Brain microvascular endothelial cell (primary cell): Measurements from ENCODE around the gene RPL13.

Experiments used
- DNase-seq: peaks from one replicate; pipeline ENCODE4 v3.0.0-alpha.2; 2020
- H3K27ac ChIP-seq: fragments of 250-450 bp; sonication (Bioruptor Pico); 2 replicates; pipeline ENCODE4 v1.5.1; 2020; ENCODE audit warnings: mild to moderate bottlenecking, moderate library complexity
- H3K27me3 ChIP-seq: fragments of 250-450 bp; sonication (Bioruptor Pico); replicated peaks from 2 replicates; pipeline ENCODE4 v1.5.1; 2020; ENCODE audit warnings: mild to moderate bottlenecking
- H3K36me3 ChIP-seq: fragments of 250-450 bp; sonication (Bioruptor Pico); replicated peaks from 2 replicates; pipeline ENCODE4 v1.5.1; 2020; ENCODE audit warnings: mild to moderate bottlenecking
- H3K4me3 ChIP-seq: 2 replicates; pipeline ENCODE4 v1.5.1; 2011; ENCODE audit warnings: low read depth, mild to moderate bottlenecking, control low read depth, low read length, moderate library complexity
- in situ Hi-C: cut with HindIII; loops from 2 replicates; pipeline ENCODE4 v1.10.0; 2017; ENCODE audit warnings: low sequenced_read_pairs, low pct_ligation_motif_present
- TF ChIP-seq, protein P1 (sequence below): IDR thresholded peaks from 2 replicates; pipeline ENCODE4 v1.5.1; 2011; ENCODE audit warnings: low read depth, mild to moderate bottlenecking, moderate library complexity, low read length, control low read depth, inconsistent platforms; ENCODE audit errors: missing control alignments

RPL13 gene

GRCh38 chr16:89560378-89561141 is at the start of gene RPL13:
TSS of gene RPL13 (plus strand) at chr16:89560682. CDS start at chr16:89560960, 278 bp downstream.
- Histone ChIP-seq H3K27ac (peak within 1 kb of the TSS; percentile 98), H3K36me3 (peaks cover 53% of the 10 kb centered on the region), H3K4me3 (peak within 1 kb of the TSS; percentile 86), H3K27me3 (no peaks in the 10 kb centered on the region)
- peak; percentile 93 for DNase-seq
- in situ Hi-C loops: no loop called here
- TF ChIP-seq, protein P1, sequence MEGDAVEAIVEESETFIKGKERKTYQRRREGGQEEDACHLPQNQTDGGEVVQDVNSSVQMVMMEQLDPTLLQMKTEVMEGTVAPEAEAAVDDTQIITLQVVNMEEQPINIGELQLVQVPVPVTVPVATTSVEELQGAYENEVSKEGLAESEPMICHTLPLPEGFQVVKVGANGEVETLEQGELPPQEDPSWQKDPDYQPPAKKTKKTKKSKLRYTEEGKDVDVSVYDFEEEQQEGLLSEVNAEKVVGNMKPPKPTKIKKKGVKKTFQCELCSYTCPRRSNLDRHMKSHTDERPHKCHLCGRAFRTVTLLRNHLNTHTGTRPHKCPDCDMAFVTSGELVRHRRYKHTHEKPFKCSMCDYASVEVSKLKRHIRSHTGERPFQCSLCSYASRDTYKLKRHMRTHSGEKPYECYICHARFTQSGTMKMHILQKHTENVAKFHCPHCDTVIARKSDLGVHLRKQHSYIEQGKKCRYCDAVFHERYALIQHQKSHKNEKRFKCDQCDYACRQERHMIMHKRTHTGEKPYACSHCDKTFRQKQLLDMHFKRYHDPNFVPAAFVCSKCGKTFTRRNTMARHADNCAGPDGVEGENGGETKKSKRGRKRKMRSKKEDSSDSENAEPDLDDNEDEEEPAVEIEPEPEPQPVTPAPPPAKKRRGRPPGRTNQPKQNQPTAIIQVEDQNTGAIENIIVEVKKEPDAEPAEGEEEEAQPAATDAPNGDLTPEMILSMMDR: no peak

GRCh38 chr16:89511374-89511773 is 49.1 kb upstream of the RPL13 start:
- in situ Hi-C loops: no loop called here
- H3K27ac ChIP-seq: no peak overlapping the region
- H3K27me3 ChIP-seq: no peaks in the 10 kb centered on the region
- DNase-seq: no peak
- H3K4me3 ChIP-seq: no peak overlapping the region
- TF ChIP-seq, protein P1: no peak
- H3K36me3 ChIP-seq: peaks cover 51% of the 10 kb centered on the region

DNA sequence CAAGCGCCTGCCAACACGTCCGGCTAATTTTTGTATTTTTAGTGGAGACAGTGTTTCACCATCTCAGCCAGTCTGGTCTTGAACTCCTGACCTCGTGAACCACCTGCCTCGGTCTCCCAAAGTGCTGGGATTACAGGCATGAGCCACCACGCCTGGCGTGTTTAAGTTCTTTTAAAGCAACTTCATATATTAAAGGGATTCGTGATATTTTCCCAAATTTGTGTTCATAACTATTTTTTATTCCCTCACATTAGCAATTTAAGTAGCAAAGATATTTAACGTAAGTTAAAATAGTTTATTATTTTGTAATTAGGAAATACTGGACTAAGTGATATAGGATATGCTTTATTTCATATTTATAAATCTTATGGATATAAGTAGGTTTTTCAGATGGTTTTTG is 48.0 kb upstream of the RPL13 start:
- DNase-seq: no peak
- in situ Hi-C loops: no loop called here
- TF ChIP-seq, protein P1: no peak
- no peak overlapping the region for H3K4me3 ChIP-seq
- H3K27me3 ChIP-seq: no peaks in the 10 kb centered on the region
- peaks cover 56% of the 10 kb centered on the region for H3K36me3 ChIP-seq
- H3K27ac ChIP-seq: no peak overlapping the region

DNA sequence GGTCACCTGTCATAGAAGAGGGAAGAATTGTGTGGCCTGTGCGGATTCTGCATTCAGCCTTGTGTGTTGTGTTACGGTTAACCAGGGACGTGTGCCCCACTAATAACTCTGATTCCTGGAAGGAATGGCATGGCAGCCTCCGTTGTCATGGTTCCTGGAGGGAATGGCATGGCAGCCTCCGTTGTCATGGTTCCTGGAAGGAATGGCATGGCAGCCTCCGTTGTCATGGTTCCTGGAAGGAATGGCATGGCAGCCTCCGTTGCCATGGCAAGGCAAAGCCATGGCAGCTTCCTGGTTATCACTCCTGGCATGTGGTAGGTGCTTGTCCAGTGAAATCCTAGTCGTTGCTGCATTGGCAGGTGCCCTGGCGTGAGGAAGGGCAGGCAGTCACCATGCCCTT is 43.4 kb upstream of the RPL13 start:
- DNase-seq: no peak
- H3K27ac ChIP-seq: no peak overlapping the region
- H3K27me3 ChIP-seq: no peaks in the 10 kb centered on the region
- TF ChIP-seq, protein P1: no peak
- H3K4me3 ChIP-seq: no peak overlapping the region
- in situ Hi-C loops: no loop called here
- H3K36me3 ChIP-seq: peaks cover 72% of the 10 kb centered on the region

GRCh38 chr16:89519881-89520280 is 40.6 kb upstream of the RPL13 start:
- H3K27me3 ChIP-seq: no peaks in the 10 kb centered on the region
- no peak overlapping the region for H3K27ac ChIP-seq
- no peak for DNase-seq
- peaks cover 76% of the 10 kb centered on the region for H3K36me3 ChIP-seq
- no peak overlapping the region for H3K4me3 ChIP-seq
- TF ChIP-seq, protein P1: no peak
- in situ Hi-C loops: no loop called here

- DNase-seq: no peak
- Histone ChIP-seq H3K27me3 (no peaks in the 10 kb centered on the region), H3K36me3 (peaks cover 74% of the 10 kb centered on the region), H3K27ac (no peak overlapping the region), H3K4me3 (no peak overlapping the region)
- TF ChIP-seq, protein P1: no peak
- in situ Hi-C loops: no loop called here
Observed at GRCh38 chr16:89522287-89522686, 38.2 kb upstream of the RPL13 start.
